Neural progenitor cell (in vitro differentiated cells): Measurements from ENCODE around the gene EIF5AL1. TPM values are rescaled to one million over a fixed set of nuclear protein-coding genes. Genes with fewer than 3 reads are reported as not detected.

Source experiments
- DNase-seq: peaks from one replicate; pipeline ENCODE4 v3.0.0-alpha.2; 2016; ENCODE audit warnings: low spot score
- H2AFZ ChIP-seq: fragments of 200-600 bp; sonication (generic); replicated peaks from 2 replicates; pipeline ENCODE4 v1.6.1; 2016; ENCODE audit warnings: antibody characterized with exemption
- H3F3A ChIP-seq: fragments of 200-600 bp; sonication (generic); 2 replicates; pipeline ENCODE4 v1.6.1; 2016; ENCODE audit warnings: antibody characterized with exemption, low read depth
- H3K27ac ChIP-seq: fragments of 200-600 bp; sonication (generic); 2 replicates; pipeline ENCODE4 v1.5.1; 2016; ENCODE audit warnings: mild to moderate bottlenecking
- H3K27me3 ChIP-seq: fragments of 200-600 bp; sonication (generic); 2 replicates; pipeline ENCODE4 v1.6.1; 2016; ENCODE audit warnings: mild to moderate bottlenecking, moderate library complexity
- H3K36me3 ChIP-seq: fragments of 200-600 bp; sonication (generic); 2 replicates; pipeline ENCODE4 v1.5.1; 2016
- H3K4me1 ChIP-seq: fragments of 200-600 bp; sonication (generic); 2 replicates; pipeline ENCODE4 v1.6.1; 2016; ENCODE audit warnings: mixed run types
- H3K4me2 ChIP-seq: fragments of 200-600 bp; sonication (generic); 2 replicates; pipeline ENCODE4 v1.6.1; 2016
- H3K4me3 ChIP-seq: fragments of 200-600 bp; sonication (generic); 2 replicates; pipeline ENCODE4 v1.5.1; 2016
- H3K79me2 ChIP-seq: fragments of 200-600 bp; sonication (generic); 2 replicates; pipeline ENCODE4 v1.6.1; 2016; ENCODE audit warnings: low read depth
- H3K9ac ChIP-seq: fragments of 200-600 bp; sonication (generic); 2 replicates; pipeline ENCODE4 v1.6.1; 2016
- H3K9me3 ChIP-seq: fragments of 200-600 bp; sonication (generic); 2 replicates; pipeline ENCODE4 v1.5.1; 2016; ENCODE audit warnings: low read depth
- H4K20me1 ChIP-seq: fragments of 200-600 bp; sonication (generic); 2 replicates; pipeline ENCODE4 v1.6.1; 2016; ENCODE audit warnings: low read depth
- H3K27ac Mint-ChIP-seq: 3 replicates; pipeline ENCODE4 v1.8.0; 2021; ENCODE audit warnings: mixed read lengths
- H3K27me3 Mint-ChIP-seq: 2 replicates; pipeline ENCODE4 v1.8.0; 2022; ENCODE audit warnings: low read depth, mild to moderate bottlenecking, inconsistent platforms, moderate library complexity, mixed read lengths; ENCODE audit not compliant: insufficient read depth
- H3K36me3 Mint-ChIP-seq: 3 replicates; pipeline ENCODE4 v1.8.0; 2021; ENCODE audit warnings: mixed read lengths
- H3K4me1 Mint-ChIP-seq: 3 replicates; pipeline ENCODE4 v1.8.0; 2021; ENCODE audit warnings: mixed read lengths
- H3K4me3 Mint-ChIP-seq: 3 replicates; pipeline ENCODE4 v1.8.0; 2021; ENCODE audit warnings: mild to moderate bottlenecking, moderate library complexity, mixed read lengths
- H3K9me3 Mint-ChIP-seq: 3 replicates; pipeline ENCODE4 v1.8.0; 2020; ENCODE audit warnings: mixed read lengths
- EZH2 ChIP-seq: fragments of 200-600 bp; sonication (generic); IDR thresholded peaks from 2 replicates; pipeline ENCODE4 v1.6.1; 2017; ENCODE audit warnings: antibody characterized with exemption, mild to moderate bottlenecking, moderate library complexity
- EZH2phosphoT487 ChIP-seq: fragments of 200-600 bp; sonication (generic); IDR thresholded peaks from 2 replicates; pipeline ENCODE4 v1.6.1; 2017; ENCODE audit warnings: antibody characterized with exemption
- total RNA-seq: library from RNA; depleted of rRNA; stranded (reverse); fragments of >200 nt; gene quantifications from 2 replicates; pipeline ENCODE4 v1.2.3, GENCODE V29; 2015; ENCODE audit warnings: low replicate concordance
- TF ChIP-seq, protein P1 (sequence below): fragments of 200-600 bp; sonication (generic); IDR thresholded peaks from 2 replicates; pipeline ENCODE4 v1.5.1; 2017; ENCODE audit warnings: antibody characterized with exemption, mild to moderate bottlenecking

The EIF5AL1 gene
- total RNA-seq, 1 donor from 2014 or later = 0.24 TPM

DNA sequence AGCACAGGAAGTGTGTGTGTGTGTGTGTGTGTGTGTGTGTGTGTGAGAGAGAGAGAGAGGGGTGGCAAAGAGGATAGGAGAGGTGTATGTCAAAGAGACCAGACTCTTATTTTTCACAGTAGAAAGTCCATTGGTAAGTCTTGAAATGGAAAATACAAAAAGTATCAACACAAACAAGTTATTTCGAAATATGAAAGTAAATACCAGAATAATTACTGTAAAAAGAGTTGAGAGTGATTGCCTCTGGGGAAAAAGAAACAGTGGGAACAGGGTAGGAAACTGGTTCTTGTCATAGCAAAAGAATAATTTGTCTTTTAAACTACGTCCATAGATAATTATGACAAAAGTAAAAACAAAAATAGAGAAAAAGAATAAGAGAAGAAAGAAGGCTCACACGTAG is 29.0 kb upstream of the EIF5AL1 start:
- H3K9me3 ChIP-seq = no peaks in the 10 kb centered on the region
- H3K79me2 ChIP-seq = no peaks in the 10 kb centered on the region
- Mint-ChIP-seq H3K27me3 (peaks cover 5% of the 10 kb centered on the region), H3K36me3 (no peaks in the 10 kb centered on the region), H3K27ac (no peak overlapping the region), H3K4me3 (no peak overlapping the region), H3K4me1 (peaks cover 9% of the 10 kb centered on the region), H3K9me3 (peaks cover 6% of the 10 kb centered on the region)
- no peaks in the 10 kb centered on the region for H4K20me1 ChIP-seq
- H3K4me1 ChIP-seq = peaks cover 11% of the 10 kb centered on the region
- H3K27me3 ChIP-seq = no peaks in the 10 kb centered on the region
- DNase-seq = no peak
- H3K4me2 ChIP-seq = no peak overlapping the region
- TF ChIP-seq EZH2 (no peak), EZH2phosphoT487 (no peak)
- TF ChIP-seq, protein P1, sequence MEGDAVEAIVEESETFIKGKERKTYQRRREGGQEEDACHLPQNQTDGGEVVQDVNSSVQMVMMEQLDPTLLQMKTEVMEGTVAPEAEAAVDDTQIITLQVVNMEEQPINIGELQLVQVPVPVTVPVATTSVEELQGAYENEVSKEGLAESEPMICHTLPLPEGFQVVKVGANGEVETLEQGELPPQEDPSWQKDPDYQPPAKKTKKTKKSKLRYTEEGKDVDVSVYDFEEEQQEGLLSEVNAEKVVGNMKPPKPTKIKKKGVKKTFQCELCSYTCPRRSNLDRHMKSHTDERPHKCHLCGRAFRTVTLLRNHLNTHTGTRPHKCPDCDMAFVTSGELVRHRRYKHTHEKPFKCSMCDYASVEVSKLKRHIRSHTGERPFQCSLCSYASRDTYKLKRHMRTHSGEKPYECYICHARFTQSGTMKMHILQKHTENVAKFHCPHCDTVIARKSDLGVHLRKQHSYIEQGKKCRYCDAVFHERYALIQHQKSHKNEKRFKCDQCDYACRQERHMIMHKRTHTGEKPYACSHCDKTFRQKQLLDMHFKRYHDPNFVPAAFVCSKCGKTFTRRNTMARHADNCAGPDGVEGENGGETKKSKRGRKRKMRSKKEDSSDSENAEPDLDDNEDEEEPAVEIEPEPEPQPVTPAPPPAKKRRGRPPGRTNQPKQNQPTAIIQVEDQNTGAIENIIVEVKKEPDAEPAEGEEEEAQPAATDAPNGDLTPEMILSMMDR = no peak
- no peak overlapping the region for H3K9ac ChIP-seq
- no peak overlapping the region for H3K27ac ChIP-seq
- H3K36me3 ChIP-seq = no peaks in the 10 kb centered on the region
- no peak overlapping the region for H2AFZ ChIP-seq
- H3K4me3 ChIP-seq = no peak overlapping the region
- no peaks in the 10 kb centered on the region for H3F3A ChIP-seq

DNA sequence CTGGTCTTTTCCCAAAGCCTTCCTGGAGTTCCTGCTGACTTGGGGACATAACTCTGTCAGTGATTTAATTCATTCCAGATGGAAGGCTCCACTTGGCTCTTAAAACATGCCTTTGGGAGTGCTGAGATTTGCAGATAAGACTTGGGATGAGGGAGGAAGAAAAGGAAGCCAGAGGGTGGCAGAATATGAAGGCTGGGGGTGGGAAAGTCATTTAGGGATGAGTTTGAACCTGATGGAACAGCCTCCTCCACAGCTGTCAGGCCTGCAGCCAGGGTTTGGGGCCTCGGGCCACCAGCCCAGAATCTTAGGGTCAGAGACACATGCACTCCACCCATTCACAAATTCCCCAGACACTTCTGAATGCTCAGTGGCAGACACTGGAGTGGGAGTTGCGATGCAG is 28.4 kb upstream of the EIF5AL1 start:
- TF ChIP-seq EZH2phosphoT487 (no peak), EZH2 (no peak)
- TF ChIP-seq, protein P1 = no peak
- Histone ChIP-seq H3K27me3 (no peaks in the 10 kb centered on the region), H3K4me1 (peaks cover 11% of the 10 kb centered on the region), H3F3A (no peaks in the 10 kb centered on the region), H4K20me1 (no peaks in the 10 kb centered on the region), H3K9ac (no peak overlapping the region), H3K36me3 (no peaks in the 10 kb centered on the region), H3K4me2 (no peak overlapping the region), H3K9me3 (no peaks in the 10 kb centered on the region), H3K79me2 (no peaks in the 10 kb centered on the region), H2AFZ (no peak overlapping the region), H3K4me3 (no peak overlapping the region), H3K27ac (no peak overlapping the region)
- DNase-seq = no peak
- Mint-ChIP-seq H3K9me3 (peaks cover 6% of the 10 kb centered on the region), H3K27ac (no peak overlapping the region), H3K27me3 (peaks cover 5% of the 10 kb centered on the region), H3K4me1 (peaks cover 13% of the 10 kb centered on the region), H3K36me3 (no peaks in the 10 kb centered on the region), H3K4me3 (no peak overlapping the region)

DNA sequence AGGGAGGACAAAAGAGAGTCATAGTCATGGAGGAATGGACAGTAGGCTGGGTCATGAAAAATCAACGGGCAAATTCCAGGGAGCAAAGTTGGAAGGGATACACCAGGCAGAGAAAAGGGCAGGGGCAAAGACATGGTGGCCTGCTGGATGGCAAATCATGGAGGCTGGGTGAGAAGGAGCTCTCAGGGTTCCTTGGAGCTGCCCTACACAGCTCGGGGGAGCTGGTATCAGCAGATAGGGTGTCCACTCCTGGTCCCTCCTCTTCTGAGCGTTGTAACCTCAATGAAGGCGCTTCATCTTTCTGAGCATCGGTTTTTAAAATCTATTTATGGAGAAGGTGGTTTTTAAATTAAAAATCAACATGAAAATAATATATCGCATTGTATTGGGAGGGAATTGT is 27.9 kb upstream of the EIF5AL1 start:
- Histone ChIP-seq H3K9me3 (no peaks in the 10 kb centered on the region), H3K79me2 (no peaks in the 10 kb centered on the region), H3K4me1 (peaks cover 11% of the 10 kb centered on the region), H4K20me1 (no peaks in the 10 kb centered on the region), H3K36me3 (no peaks in the 10 kb centered on the region), H3K9ac (no peak overlapping the region), H3K27me3 (no peaks in the 10 kb centered on the region), H3F3A (no peaks in the 10 kb centered on the region), H3K4me2 (no peak overlapping the region), H2AFZ (no peak overlapping the region), H3K4me3 (no peak overlapping the region), H3K27ac (no peak overlapping the region)
- no peak for DNase-seq
- TF ChIP-seq, protein P1 = no peak
- no peaks in the 10 kb centered on the region for H3K36me3 Mint-ChIP-seq
- H3K4me1 Mint-ChIP-seq = peaks cover 13% of the 10 kb centered on the region
- H3K27ac Mint-ChIP-seq = no peak overlapping the region
- H3K27me3 Mint-ChIP-seq = peaks cover 1% of the 10 kb centered on the region
- no peak overlapping the region for H3K4me3 Mint-ChIP-seq
- H3K9me3 Mint-ChIP-seq = peaks cover 6% of the 10 kb centered on the region
